ENCODE results near the gene MAX.
"Not testable (repeated sequence)": the region's sequence is repeated elsewhere in the genome, so short reads cannot be mapped to it uniquely, and the experiment has no call there.

Gene MAX

GRCh38 chr14:65034021-65034420 is 68.3 kb downstream of the MAX start:
- DNase-seq (ENCODE audit: low spot score): no peak

- no peak for DNase-seq (ENCODE audit: low spot score)
Observed at GRCh38 chr14:65033181-65033580, 69.1 kb downstream of the MAX start.

GRCh38 chr14:65032319-65032718 is 70.0 kb downstream of the MAX start:
- DNase-seq (ENCODE audit: low spot score): no peak

- not testable (repeated sequence) for DNase-seq (ENCODE audit: low spot score)
Observed at GRCh38 chr14:65031321-65031720, 71.0 kb downstream of the MAX start.

- no peak for DNase-seq (ENCODE audit: low spot score)
Observed at GRCh38 chr14:65028937-65029336, 73.4 kb downstream of the MAX start.

- no peak for DNase-seq (ENCODE audit: low spot score)
Observed at GRCh38 chr14:65027127-65027799, 75.1 kb downstream of the MAX start.

- DNase-seq (ENCODE audit: low spot score): no peak
Observed at GRCh38 chr14:65026526-65026925, 75.8 kb downstream of the MAX start.

GRCh38 chr14:65025818-65026217 is 76.5 kb downstream of the MAX start:
- no peak for DNase-seq (ENCODE audit: low spot score)
